OCI-LY7 (cell line): ENCODE data around the gene GPRIN1.

Source experiments
- CTCF ChIP-seq: fragments of 200-600 bp; sonication (generic); conservative IDR thresholded peaks from 2 replicates; pipeline ENCODE4 v1.5.1; 2014; ENCODE audit warnings: mild to moderate bottlenecking, antibody characterized with exemption, low read length, moderate library complexity, mixed read lengths
- EZH2phosphoT487 ChIP-seq: fragments of 200-600 bp; sonication (generic); IDR thresholded peaks from 2 replicates; pipeline ENCODE4 v1.6.1; 2018; ENCODE audit warnings: low read depth, borderline replicate concordance, mild to moderate bottlenecking, mixed run types, antibody characterized with exemption, low read length, moderate library complexity, mixed read lengths

- TF ChIP-seq CTCF: no peak
- no peak for TF ChIP-seq EZH2phosphoT487
These were observed 1.7 kb downstream of the GPRIN1 start for GRCh38 chr5:176608142-176608705.
